GM19043 (cell line): ENCODE results near the gene ZNF121.
"Not testable (repeated sequence)": the region's sequence is repeated elsewhere in the genome, so short reads cannot be mapped to it uniquely, and the experiment has no call there.

ENCODE experiments used
- ATAC-seq: cut with Tn5 transposase; IDR thresholded peaks from one replicate; pipeline ENCODE4 v1.9.1; 2021; ENCODE audit warnings: low read depth; ENCODE audit not compliant: unreplicated experiment

Gene ZNF121

DNA sequence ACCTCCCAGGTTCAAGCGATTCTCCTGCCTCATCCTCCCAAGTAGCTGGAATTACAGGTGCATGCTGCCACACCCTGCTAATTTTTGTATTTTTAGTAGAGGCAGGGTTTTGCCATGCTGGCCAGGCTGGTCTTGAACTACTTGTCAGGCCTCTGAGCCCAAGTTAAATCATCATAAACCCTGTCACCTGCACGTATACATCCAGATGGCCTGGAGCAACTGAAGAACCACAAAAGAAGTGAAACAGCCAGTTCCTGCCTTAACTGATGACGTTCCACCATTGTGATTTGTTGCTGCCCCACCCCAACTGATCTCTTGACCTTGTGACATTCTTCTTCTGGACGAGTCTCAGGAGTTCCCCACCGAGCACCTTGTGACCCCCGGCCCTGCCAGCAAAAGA, 45.1 kb downstream of the ZNF121 start:
- ATAC-seq, result not testable (repeated sequence)

DNA sequence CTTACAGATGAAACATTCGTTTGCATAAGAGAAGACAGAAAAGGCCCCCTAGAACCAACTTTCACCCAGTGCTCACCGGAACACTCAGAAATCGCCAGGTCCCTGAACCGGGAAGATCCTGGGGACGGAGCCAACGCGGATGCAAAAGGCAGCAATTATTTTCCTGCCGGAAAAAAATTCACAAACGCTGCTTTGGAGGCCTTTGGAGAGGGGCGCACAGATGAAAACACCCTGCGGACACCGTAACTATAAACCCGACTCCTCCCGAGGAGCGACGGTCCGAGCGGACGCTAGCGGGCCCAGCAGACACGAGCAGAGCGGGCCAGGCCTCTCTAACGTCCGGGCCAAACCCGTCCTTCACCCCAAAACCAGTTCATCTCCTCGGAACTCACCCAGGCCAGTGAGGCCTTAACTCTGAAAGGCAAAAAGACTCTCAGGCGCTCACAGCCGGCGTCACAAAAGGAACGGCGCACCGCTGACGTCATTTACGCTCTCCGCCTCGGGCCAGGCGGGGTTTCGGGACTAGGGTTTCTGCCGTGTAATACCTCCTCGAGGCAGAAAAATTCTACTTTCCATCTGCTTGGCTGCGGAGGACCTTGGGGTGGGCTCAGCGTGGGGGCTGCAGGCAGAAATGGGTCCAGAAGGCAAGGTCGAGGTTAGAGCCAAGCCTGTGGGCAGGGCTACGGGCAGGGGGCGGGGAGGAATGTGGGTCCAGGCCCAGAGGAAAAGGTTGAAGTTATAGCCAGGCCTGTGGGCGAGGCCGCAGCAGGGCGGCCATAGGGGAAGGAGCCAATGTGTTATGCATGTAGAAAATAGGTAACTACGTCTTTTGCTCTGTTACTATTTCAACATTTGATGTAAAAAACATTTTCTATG, 45.9 kb downstream of the ZNF121 start, which contains the start of gene ZNF426:
Gene ZNF426, minus strand, starts transcription at position 463 of the 876 bp plus-strand sequence. CDS start 2,413 bp downstream, outside the sequence.
- no peak for ATAC-seq

DNA sequence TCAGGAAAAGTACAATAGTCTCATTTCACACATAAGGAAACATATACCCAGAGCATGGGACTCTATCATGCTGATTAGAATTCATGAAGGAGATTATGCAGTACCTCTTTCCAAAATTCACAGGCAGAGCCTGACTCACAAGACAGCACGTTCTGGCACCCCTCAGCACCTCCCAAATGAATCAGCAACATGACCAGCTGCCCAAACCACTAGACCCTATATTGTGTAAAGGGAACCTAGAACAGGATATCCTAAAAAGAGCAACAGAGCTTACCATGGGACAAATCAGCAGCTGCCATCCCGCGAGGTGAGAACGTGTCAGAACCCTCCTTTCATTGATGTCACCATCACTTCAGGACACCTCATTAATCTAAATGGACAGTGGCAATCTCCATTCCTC, 48.4 kb downstream of the ZNF121 start:
- ATAC-seq, result no peak

DNA sequence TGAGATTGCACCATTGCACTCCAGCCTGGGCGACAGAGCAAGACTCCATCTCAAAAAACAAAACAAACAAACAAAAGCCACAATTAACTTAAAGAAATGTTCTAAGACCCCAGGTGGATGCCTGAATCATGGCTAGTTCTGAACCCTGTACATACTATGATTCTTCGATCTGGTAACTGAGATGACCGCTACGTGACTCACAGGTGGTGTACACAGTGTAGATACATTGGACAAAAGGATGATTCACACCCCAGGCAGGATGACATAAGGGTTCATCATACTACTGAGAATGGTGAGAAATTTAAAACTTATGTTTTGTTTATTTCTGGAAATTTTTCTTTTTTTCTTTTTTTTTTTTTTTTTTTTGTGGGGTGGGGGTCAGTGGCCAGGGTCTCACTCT, 52.4 kb downstream of the ZNF121 start:
- no peak for ATAC-seq

DNA sequence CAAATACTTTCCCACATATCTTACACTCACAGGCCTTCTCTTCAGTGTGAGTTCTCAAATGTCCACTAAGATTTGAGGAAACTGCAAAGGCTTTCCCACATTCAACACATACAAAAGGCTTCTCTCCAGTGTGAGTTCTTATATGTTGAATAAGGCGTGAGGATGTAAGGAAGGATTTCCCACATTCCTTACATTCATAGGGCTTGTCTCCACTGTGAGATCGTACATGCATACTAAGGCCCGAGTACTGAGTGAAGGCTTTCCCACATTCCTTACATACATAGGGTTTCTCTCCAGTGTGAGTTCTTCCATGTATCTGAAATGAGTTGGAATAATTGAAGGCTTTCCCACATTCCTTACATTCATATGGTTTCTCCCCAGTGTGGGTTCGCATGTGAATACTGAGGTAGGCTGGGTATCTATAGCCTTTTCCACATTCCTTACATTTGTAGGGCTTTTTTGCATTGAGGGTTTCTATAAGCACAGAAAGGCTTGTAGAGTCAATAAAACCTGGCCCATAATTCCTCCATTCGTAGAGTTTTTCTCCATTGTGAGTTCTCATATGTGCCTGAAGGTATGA, 55.5 kb downstream of the ZNF121 start:
- no peak for ATAC-seq

DNA sequence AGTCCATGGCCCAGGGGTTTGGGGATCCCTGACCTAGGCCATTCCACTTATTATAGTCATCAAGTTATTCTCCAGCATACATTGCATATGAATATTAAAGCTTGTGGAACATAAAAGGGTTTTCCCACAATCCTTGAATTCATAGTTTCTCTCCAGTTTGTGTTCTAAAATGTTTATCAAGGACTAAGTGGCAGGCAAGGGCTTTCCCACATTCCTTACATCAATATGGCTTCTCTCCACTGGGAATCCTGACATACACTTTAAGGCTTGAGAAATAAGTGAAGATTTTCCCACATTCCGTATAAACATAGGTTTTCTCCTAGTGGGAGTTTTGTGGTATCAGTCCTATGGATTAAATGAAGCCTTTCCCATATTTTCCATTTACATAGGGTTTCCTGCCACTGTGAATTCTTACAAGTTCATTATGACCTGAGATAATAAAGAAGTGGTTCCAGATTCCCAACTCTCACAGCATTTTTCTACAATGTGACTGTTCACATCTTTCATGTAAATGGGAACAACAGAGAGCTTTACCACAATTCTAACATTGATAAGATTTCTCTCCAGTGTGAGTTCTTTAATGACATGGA, 60.3 kb downstream of the ZNF121 start:
- ATAC-seq, result no peak
